ENCODE results near the gene MLLT1. TPM values are rescaled to one million over a fixed set of nuclear protein-coding genes. Genes with fewer than 3 reads are reported as not detected.

MLLT1 gene
- total and polyA plus RNA-seq, 10 of the 15 experiments (the other 5 are each of a cell fraction or from before 2014, with no cell fraction given) = 0.16 to 61.1 (median 8.5) TPM

DNA sequence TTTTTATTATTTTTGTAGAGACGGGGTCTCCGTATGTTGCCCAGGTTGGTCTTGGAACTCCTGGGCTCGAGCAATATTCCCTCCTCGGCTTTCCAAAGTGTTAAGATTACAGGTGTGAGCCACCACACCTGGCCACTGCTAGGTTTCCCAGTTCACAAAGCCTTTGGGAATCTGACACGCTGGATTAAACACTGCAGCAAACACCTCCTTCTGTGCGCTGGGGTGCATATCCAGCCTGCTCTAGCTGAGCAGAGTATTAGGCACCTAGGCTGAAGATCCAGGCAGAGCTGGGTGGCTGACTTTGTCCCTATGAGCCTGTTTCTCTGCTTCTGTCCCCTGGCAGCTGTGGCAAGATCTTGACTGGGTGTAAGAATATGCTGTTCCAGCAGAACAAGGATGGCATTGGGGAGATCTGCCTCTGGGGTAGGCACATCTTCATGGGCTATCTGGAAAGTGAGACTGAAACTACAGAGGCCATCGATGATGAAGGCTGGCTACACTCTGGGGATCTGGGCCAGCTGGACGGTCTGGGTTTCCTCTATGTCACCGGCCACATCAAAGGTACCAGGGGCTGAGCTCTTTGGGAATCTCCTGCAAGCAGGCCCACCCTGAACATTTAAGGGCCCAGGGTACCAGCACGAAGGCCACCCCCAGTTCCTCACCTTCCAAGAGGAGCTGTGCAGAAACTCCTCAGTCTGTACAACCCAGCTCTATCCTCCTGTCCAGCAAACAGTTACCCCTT, 94.5 kb downstream of the MLLT1 start:
- TF ChIP-seq ASH2L (IDR thresholded peaks at IDR 0.05; ENCODE audit: borderline replicate concordance, low read depth) (no peak), ZNF384 (IDR thresholded peaks at IDR 0.05; ENCODE audit: borderline replicate concordance, low read depth, low read length) (no peak), KLF5 (IDR thresholded peaks at IDR 0.05; ENCODE audit: partially characterized antibody) (no peak), ZBTB40 (IDR thresholded peaks at IDR 0.05; ENCODE audit: borderline replicate concordance) (no peak), USF2 (IDR thresholded peaks at IDR 0.05; ENCODE audit: borderline replicate concordance, low read depth, low read length) (no peak), NR2F1 (conservative IDR thresholded peaks at IDR 0.05) (no peak), IRF5 (IDR thresholded peaks at IDR 0.05; ENCODE audit: borderline replicate concordance) (no peak), SREBF1 (IDR thresholded peaks at IDR 0.05; ENCODE audit: low read length) (no peak), TAF1 (IDR thresholded peaks at IDR 0.05; ENCODE audit: borderline replicate concordance, low read depth, low read length) (no peak)
- TF ChIP-seq, protein P1, sequence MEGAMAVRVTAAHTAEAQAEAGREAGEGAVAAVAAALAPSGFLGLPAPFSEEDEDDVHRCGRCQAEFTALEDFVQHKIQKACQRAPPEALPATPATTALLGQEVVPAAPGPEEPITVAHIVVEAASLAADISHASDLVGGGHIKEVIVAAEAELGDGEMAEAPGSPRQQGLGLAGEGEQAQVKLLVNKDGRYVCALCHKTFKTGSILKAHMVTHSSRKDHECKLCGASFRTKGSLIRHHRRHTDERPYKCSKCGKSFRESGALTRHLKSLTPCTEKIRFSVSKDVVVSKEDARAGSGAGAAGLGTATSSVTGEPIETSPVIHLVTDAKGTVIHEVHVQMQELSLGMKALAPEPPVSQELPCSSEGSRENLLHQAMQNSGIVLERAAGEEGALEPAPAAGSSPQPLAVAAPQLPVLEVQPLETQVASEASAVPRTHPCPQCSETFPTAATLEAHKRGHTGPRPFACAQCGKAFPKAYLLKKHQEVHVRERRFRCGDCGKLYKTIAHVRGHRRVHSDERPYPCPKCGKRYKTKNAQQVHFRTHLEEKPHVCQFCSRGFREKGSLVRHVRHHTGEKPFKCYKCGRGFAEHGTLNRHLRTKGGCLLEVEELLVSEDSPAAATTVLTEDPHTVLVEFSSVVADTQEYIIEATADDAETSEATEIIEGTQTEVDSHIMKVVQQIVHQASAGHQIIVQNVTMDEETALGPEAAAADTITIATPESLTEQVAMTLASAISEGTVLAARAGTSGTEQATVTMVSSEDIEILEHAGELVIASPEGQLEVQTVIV (IDR thresholded peaks at IDR 0.05; ENCODE audit: borderline replicate concordance, partially characterized antibody) = no peak
- TF ChIP-seq, protein P2, sequence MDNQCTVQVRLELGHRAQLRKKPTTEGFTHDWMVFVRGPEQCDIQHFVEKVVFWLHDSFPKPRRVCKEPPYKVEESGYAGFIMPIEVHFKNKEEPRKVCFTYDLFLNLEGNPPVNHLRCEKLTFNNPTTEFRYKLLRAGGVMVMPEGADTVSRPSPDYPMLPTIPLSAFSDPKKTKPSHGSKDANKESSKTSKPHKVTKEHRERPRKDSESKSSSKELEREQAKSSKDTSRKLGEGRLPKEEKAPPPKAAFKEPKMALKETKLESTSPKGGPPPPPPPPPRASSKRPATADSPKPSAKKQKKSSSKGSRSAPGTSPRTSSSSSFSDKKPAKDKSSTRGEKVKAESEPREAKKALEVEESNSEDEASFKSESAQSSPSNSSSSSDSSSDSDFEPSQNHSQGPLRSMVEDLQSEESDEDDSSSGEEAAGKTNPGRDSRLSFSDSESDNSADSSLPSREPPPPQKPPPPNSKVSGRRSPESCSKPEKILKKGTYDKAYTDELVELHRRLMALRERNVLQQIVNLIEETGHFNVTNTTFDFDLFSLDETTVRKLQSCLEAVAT (IDR thresholded peaks at IDR 0.05) = no peak
- no peak overlapping the region for H3K4me3 ChIP-seq
- ATAC-seq = no peak
- ChIA-PET POLR2A (interaction anchor here (0.7 kb wide), 1 partner anchor 8 kb away, joined by 8 read pairs; no protein-coding TSS in a partner anchor), CTCF (interaction anchor here (0.7 to 1.7 kb wide), 4 partner anchors 9 to 33 kb away, joined by 3 to 5 read pairs (median 4); no protein-coding TSS in a partner anchor), RAD21 (ENCODE audit: unreplicated experiment) (interaction anchor here (0.6 kb wide), 1 partner anchor 18 kb away, joined by 4 read pairs; no protein-coding TSS in a partner anchor), SMC1A (ENCODE audit: uncharacterized antibody, unreplicated experiment) (interaction anchor here (1.2 kb wide), 1 partner anchor 57 kb away, joined by 5 read pairs; no protein-coding TSS in a partner anchor)
- no peak for FAIRE-seq
- H3K27me3 ChIP-seq (replicated peaks in 1 of 2; ENCODE audit: control insufficient read depth in 2 of 2, insufficient read depth in 2 of 2, low read length in 1 of 2) = no peaks in the 10 kb centered on the region
- no peak overlapping the region for H3K4me2 ChIP-seq (ENCODE audit: control insufficient read depth, insufficient read depth)
- no peaks in the 10 kb centered on the region for H3K4me1 ChIP-seq (ENCODE audit: control insufficient read depth, insufficient read depth, low read length)
- BruUV-seq (replicated peaks) = no TSS peak
- no peak overlapping the region for H2AFZ ChIP-seq (ENCODE audit: control insufficient read depth, low read depth, low read length)
- H3K27ac ChIP-seq (ENCODE audit: control insufficient read depth, insufficient read depth) = no peak overlapping the region
- WGBS (ENCODE audit: insufficient coverage, insufficient replicate concordance, low lambda C conversion rate, missing lambda C conversion rate) = 63% methylated on average over 10 of the region's 10 CpGs
- no peak overlapping the region for H3K9ac ChIP-seq (ENCODE audit: control insufficient read depth, insufficient read depth, low read length)
- H3K79me2 ChIP-seq (ENCODE audit: control insufficient read depth, insufficient read depth, low read length) = no peaks in the 10 kb centered on the region
- intact Hi-C loops (cut with micrococcal nuclease; ENCODE audit: unreplicated experiment) = no loop called here
- DNase-seq (ENCODE audit: low read depth, low spot score) = no peak
- in situ Hi-C loops (cut with MboI) = no loop called here
- H3K36me3 ChIP-seq (ENCODE audit: control insufficient read depth in 2 of 2, insufficient read depth in 2 of 2, low read length in 1 of 2) = no peaks in the 10 kb centered on the region
- H3K9me3 ChIP-seq (replicated peaks; ENCODE audit: control insufficient read depth, insufficient read depth, low read length) = no peaks in the 10 kb centered on the region; the same call in 2 of the 3 replicates
- no peaks in the 10 kb centered on the region for H4K20me1 ChIP-seq (ENCODE audit: control insufficient read depth, insufficient read depth)
